Lung (tissue), 12 donors: Measurements from ENCODE around the gene MRPS6. TPM values are rescaled to one million over a fixed set of nuclear protein-coding genes. Genes with fewer than 3 reads are reported as not detected.

Source experiments
- ATAC-seq: fragments of 200-7000 bp; cut with Tn5 transposase; one replicate; pipeline ENCODE4 v1.9.1; 2020; ENCODE audit warnings: moderate number of reproducible peaks; ENCODE audit not compliant: insufficient read depth, low FRiP score
- DNase-seq, 3 donors: peaks; one replicate each; pipeline ENCODE4 v3.0.0-alpha.2; 2013 to 2017
- H3K27ac ChIP-seq, 2 donors: one replicate each; pipeline ENCODE4 v1.5.1; 2013; ENCODE audit warnings: mild to moderate bottlenecking in 2 of 2, moderate library complexity in 2 of 2, control low read depth in 1 of 2, inconsistent platforms in 1 of 2, low read depth in 1 of 2, low read length in 1 of 2
- H3K27me3 ChIP-seq, 3 donors: one replicate each; pipeline ENCODE4 v1.5.1; 2013; ENCODE audit warnings: low read length in 2 of 3; ENCODE audit not compliant: control insufficient read depth in 3 of 3, insufficient read depth in 3 of 3
- H3K36me3 ChIP-seq, 4 donors: one replicate each; pipeline ENCODE4 v1.5.1; 2013; ENCODE audit warnings: low read length in 4 of 4, mild to moderate bottlenecking in 1 of 4, moderate library complexity in 1 of 4; ENCODE audit not compliant: control insufficient read depth in 4 of 4, insufficient read depth in 4 of 4
- H3K4me1 ChIP-seq, 5 donors: one replicate each; pipeline ENCODE4 v1.5.1; 2013; ENCODE audit warnings: low read length in 5 of 5, mild to moderate bottlenecking in 2 of 5, moderate library complexity in 1 of 5; ENCODE audit not compliant: control insufficient read depth in 5 of 5, insufficient read depth in 5 of 5
- H3K4me3 ChIP-seq: one replicate; pipeline ENCODE4 v1.5.1; 2013; ENCODE audit warnings: mild to moderate bottlenecking, control low read depth, moderate library complexity
- H3K9ac ChIP-seq, 2 donors: one replicate each; pipeline ENCODE4 v1.5.1; 2013; ENCODE audit warnings: low read length in 2 of 2, control low read depth in 1 of 2; ENCODE audit not compliant: insufficient read depth in 1 of 2
- H3K9me3 ChIP-seq, 4 donors: one replicate each; pipeline ENCODE4 v1.5.1; 2013; ENCODE audit warnings: low read length in 3 of 4, mild to moderate bottlenecking in 1 of 4, moderate library complexity in 1 of 4; ENCODE audit not compliant: control insufficient read depth in 4 of 4, insufficient read depth in 3 of 4
- WGBS, 2 donors: extraction: QIAGEN DNeasy Blood & Tissue Kit; methylation state at CpG; one replicate each; pipeline ENCODE4 v1.1.7; 2013; 5-methylcytosine and 5-hydroxymethylcytosine counted together
- polyA plus RNA-seq, 2 donors: library from polyadenylated mRNA; stranded (reverse); fragments of 200-250 nt; gene quantifications; one replicate each; pipeline ENCODE4 v1.2.1, GENCODE V29; 2013
- total RNA-seq, 2 donors: library from RNA; depleted of rRNA in 1 of 2; stranded (reverse); fragments of >200 nt in 1 of 2; gene quantifications; one replicate each; pipeline ENCODE4 v1.2.1, GENCODE V29; 2014 to 2021
- TF ChIP-seq, protein P1 (sequence below): IDR thresholded peaks from 2 replicates; pipeline ENCODE4 v1.5.1; 2012; ENCODE audit warnings: mild to moderate bottlenecking; ENCODE audit errors: control extremely low read depth, extremely low read depth
- donor health status: control.
- donor health status: control.
- donor health status: Bipolar disorder and iron deficiency.
- donor health status: healthy.
- donor health status: DM: yes; HTN: yes; CAD: no.

The MRPS6 gene
- total and polyA plus RNA-seq, 4 donors: 28.4 to 73.9 (median 37.1) TPM

DNA sequence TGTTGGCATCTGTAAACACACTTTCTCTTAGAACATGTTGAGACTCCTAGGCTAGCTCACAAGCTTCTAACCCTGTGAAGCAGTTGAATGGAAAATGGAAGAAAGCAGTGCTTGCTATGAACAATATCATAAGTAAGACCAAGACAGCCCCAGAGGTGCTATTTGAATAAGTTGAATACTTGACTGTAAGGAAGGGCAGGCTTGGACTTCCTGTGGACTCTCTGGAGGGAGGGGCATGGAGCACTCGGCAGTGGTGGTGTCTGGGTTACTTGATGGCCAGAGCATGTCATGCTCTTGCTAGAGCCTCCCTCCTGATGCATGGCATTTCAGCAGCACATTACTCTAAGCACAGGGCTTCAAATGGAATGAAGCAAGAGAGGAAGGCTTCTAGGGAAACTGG is 60.0 kb downstream of the MRPS6 start:
- Histone ChIP-seq H3K27ac (no peak overlapping the region), H3K9ac (no peak overlapping the region), H3K4me3 (no peak overlapping the region), H3K36me3 (peaks cover 0 to 2% (median 0%) of the 10 kb centered on the region in 4 donors), H3K27me3 (no peaks in the 10 kb centered on the region), H3K9me3 (peaks cover 0 to 3% (median 1%) of the 10 kb centered on the region in 4 donors), H3K4me1 (peaks cover 10 to 28% (median 22%) of the 10 kb centered on the region in 5 donors)
- no peak for ATAC-seq
- TF ChIP-seq, protein P1, sequence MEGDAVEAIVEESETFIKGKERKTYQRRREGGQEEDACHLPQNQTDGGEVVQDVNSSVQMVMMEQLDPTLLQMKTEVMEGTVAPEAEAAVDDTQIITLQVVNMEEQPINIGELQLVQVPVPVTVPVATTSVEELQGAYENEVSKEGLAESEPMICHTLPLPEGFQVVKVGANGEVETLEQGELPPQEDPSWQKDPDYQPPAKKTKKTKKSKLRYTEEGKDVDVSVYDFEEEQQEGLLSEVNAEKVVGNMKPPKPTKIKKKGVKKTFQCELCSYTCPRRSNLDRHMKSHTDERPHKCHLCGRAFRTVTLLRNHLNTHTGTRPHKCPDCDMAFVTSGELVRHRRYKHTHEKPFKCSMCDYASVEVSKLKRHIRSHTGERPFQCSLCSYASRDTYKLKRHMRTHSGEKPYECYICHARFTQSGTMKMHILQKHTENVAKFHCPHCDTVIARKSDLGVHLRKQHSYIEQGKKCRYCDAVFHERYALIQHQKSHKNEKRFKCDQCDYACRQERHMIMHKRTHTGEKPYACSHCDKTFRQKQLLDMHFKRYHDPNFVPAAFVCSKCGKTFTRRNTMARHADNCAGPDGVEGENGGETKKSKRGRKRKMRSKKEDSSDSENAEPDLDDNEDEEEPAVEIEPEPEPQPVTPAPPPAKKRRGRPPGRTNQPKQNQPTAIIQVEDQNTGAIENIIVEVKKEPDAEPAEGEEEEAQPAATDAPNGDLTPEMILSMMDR: no peak
- DNase-seq: no peak
- 48 to 57% methylated on average over 1 of the region's 1 CpG for WGBS, 2 donors

DNA sequence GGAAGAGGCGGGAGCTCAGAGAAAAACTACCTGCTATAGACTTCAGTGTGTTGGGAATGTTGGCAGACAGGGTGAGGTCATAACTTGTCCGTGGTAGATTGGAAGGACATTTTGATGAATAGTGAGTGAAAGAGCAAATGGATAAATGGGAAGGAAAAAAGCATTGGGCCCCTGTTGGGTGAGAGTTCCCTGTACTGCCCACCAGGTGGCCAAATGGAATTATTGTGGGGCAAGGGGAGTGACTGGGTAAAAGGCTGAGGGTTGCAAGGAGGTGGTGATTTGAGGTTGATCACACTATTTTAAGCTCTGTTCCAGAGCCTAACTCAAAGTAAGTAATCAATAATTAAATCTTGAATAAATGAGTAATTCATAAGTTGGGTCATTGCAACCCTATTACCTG is 60.4 kb downstream of the MRPS6 start:
- Histone ChIP-seq H3K4me1 (peaks cover 10 to 24% (median 21%) of the 10 kb centered on the region in 5 donors), H3K36me3 (peaks cover 0 to 2% (median 0%) of the 10 kb centered on the region in 4 donors), H3K9me3 (peaks cover 0 to 3% (median 1%) of the 10 kb centered on the region in 4 donors), H3K4me3 (no peak overlapping the region), H3K9ac (no peak overlapping the region), H3K27ac (no peak overlapping the region), H3K27me3 (no peaks in the 10 kb centered on the region)
- ATAC-seq (no peak), DNase-seq (no peak)
- TF ChIP-seq, protein P1: no peak
- WGBS, 2 donors: 86 to 93% methylated on average over 2 of the region's 2 CpGs

DNA sequence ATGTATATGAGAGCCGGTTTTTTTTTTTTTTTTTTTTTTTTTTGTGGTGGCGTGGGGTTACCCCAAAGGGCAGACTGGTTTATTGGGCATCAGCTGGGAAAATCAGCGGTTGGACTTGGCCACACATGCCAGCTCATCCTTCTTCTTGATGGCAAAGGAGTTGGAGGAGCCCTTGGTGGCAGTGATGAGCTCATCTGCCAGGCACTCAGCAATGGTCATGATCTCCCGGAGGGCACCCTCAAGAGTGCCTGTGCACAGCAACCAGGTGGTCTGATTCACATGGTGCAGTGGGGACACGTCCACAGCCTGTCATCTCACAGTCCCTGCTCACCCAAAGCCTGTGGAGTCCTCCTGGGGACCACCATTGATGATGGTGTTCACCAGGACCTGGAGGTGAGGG is 62.0 kb downstream of the MRPS6 start:
- TF ChIP-seq, protein P1: no peak
- WGBS, 2 donors: 94 to 95% methylated on average over 5 of the region's 5 CpGs

DNA sequence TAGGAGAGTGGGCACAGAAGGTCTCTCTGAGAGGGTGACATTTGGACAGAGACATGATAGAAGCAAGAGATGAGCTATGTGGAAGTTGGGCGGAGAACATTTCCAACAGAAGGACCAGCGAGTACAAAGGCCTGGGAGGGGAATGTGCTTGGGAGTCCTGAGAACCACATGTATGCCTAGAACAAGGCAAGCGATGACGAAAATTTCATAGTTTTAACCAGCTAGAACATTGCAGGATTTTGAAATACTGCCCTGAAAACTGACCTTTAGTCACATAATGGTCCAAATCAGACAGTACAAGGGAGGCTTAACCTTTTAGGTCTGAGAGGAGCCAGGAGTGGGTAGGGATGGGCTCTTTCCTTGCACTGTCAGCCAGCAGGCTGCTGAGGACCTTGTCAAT is 68.0 kb downstream of the MRPS6 start:
- DNase-seq (no peak), ATAC-seq (no peak)
- no peaks in the 10 kb centered on the region for H3K27me3 ChIP-seq
- H3K9ac ChIP-seq: no peak overlapping the region
- no peak overlapping the region for H3K4me3 ChIP-seq
- H3K27ac ChIP-seq: no peak overlapping the region
- peaks cover 0 to 13% (median 11%) of the 10 kb centered on the region in 4 donors for H3K36me3 ChIP-seq
- TF ChIP-seq, protein P1: no peak
- WGBS, 2 donors: 95 to 97% methylated on average over 4 of the region's 4 CpGs
- peaks cover 0 to 6% (median 0%) of the 10 kb centered on the region in 5 donors for H3K4me1 ChIP-seq
- no peaks in the 10 kb centered on the region for H3K9me3 ChIP-seq

More for the DNA sequence above, 62.0 kb downstream of the MRPS6 start:
- Histone ChIP-seq H3K9me3 (peaks cover 0 to 3% (median 1%) of the 10 kb centered on the region in 4 donors), H3K27ac (no peak overlapping the region), H3K9ac (no peak overlapping the region), H3K36me3 (peaks cover 0 to 4% (median 0%) of the 10 kb centered on the region in 4 donors), H3K27me3 (no peaks in the 10 kb centered on the region), H3K4me1 (peaks cover 3 to 21% (median 8%) of the 10 kb centered on the region in 5 donors), H3K4me3 (no peak overlapping the region)
- ATAC-seq (no peak), DNase-seq (no peak)
